Erythroblast (primary cell): Measurements from ENCODE around the gene CHST12.

Experiments
- GATA1 ChIP-seq: IDR thresholded peaks from 2 replicates; pipeline ENCODE4 v1.6.1; 2011; ENCODE audit warnings: low read depth, mild to moderate bottlenecking, control low read depth, low read length, moderate library complexity
- POLR2A ChIP-seq: IDR thresholded peaks from 2 replicates; pipeline ENCODE4 v1.6.1; 2011; ENCODE audit warnings: mild to moderate bottlenecking, low read length

- TF ChIP-seq GATA1 (no peak), POLR2A (no peak)
Observed at GRCh38 chr7:2462731-2463130, 59.3 kb downstream of the CHST12 start.
